Measurements from ENCODE around the gene CBARP.

DNA sequence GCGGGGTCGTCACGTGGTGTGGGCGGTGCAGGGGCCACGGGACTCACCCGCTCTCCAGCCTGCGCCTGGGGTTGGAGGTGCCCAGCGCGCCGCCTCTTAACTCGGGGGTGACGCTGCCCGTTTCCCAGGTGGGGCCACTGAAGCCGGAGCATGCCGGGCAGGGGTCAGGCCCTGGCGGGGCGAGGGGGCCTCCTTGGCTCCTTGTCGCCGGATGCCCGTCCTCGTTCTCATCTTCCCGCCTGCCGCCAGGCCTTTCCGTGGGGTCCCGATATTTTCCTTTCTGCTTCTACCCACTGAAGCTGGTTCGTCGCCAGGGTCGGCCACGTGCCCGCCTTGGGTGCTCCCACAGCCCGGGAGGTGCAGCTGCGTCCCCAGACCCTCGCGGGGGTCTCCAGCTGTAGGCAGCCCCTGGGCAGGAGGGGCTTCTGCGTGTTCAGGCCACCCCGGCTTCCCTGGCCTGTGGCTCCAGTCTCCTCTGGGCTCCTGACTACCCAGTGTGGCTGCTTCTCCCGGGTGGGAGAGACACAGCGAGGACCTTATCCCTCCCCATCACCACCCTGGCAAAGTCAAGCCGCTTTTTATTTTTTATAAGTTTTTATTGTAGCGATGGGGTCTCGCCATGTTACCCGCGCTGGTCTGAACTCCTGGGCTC is 38.3 kb upstream of the CBARP start:
- TF ChIP-seq, protein P1, sequence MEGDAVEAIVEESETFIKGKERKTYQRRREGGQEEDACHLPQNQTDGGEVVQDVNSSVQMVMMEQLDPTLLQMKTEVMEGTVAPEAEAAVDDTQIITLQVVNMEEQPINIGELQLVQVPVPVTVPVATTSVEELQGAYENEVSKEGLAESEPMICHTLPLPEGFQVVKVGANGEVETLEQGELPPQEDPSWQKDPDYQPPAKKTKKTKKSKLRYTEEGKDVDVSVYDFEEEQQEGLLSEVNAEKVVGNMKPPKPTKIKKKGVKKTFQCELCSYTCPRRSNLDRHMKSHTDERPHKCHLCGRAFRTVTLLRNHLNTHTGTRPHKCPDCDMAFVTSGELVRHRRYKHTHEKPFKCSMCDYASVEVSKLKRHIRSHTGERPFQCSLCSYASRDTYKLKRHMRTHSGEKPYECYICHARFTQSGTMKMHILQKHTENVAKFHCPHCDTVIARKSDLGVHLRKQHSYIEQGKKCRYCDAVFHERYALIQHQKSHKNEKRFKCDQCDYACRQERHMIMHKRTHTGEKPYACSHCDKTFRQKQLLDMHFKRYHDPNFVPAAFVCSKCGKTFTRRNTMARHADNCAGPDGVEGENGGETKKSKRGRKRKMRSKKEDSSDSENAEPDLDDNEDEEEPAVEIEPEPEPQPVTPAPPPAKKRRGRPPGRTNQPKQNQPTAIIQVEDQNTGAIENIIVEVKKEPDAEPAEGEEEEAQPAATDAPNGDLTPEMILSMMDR (IDR thresholded peaks at IDR 0.05) = no peak
- no peak for TF ChIP-seq POLR2A (IDR thresholded peaks at IDR 0.05)
